SIG-M5 (cell line): ENCODE measurements around the gene SERPINI1.
"Not testable (repeated sequence)": the region's sequence is repeated elsewhere in the genome, so short reads cannot be mapped to it uniquely, and the experiment has no call there.

ENCODE experiments used
- DNase-seq: peaks from one replicate; lab custom pipeline; 2025; lab: John Stamatoyannopoulos, UW

Gene SERPINI1

DNA sequence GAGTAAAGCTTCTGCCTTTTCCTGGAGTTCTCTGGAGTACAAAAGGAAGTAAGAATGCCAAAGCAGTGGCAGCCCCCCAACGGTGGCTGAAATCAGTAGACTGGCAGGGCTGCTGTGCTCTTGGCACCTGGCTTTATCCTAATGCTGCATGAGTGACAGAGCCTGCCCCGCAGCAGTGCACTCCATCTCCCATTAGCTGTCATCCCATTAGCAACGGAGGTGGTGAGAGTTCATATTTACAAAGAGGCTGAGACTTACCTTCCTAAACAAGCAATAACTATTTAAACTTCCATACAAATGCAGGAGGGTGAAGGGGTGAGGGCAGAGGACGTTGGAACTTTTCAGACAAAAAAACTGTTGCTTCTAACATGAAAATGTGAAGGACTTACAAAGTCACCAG, 51.9 kb downstream of the SERPINI1 start:
- DNase-seq, result no peak

DNA sequence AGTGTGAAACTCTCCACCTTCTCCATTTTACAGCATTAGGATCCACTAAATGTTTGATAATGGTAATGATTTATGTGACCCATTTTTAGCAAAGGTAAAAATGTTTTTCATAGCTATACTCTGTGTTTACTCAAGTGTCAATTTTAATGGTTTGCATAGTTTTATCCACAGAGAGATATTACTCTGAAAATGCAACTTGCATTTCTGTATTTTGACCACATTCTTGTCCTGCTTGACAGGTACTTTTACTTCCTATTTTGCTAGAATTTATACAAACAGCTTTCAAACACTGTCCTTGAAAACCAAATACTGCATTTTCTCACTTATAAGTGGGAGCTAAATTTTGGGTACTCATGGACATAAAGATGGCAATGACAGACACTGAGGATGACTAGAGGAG, 62.9 kb downstream of the SERPINI1 start:
- no peak for DNase-seq

DNA sequence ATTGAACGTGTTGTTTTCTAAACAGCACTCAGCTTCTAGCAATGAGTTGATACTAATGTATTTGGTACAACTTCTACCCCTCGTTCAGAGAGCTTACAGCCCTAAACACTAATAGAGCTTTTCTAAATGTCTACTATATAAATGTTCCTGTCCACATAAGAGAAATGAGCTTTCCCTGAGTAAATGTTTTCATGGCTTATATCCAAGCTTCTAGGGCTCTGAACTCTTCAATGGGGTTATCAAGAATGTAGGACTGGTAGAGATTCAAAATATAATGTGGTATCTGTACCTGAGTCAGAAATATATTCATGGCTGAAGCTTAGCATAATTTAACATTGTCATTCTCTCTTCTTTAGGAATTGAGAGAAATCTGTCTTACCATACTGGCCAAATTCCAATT, 73.4 kb downstream of the SERPINI1 start:
- no peak for DNase-seq

DNA sequence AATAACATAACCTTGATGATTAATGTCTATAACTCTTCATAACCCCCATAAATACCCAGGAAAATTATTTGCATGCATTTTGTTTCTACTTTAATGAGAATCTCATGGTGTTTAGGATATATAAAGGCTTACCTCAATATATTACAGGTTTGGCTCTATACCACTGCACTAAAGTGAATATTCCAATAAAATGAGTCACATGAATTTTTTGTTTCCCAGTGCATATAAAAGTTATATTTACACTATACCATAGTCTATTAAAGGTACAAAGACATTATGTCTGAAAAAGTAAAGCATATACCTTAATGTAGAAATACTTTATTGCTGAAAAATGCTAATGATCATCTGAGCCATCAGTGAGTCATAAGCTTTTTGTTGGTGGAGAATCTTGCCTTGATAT, 74.7 kb downstream of the SERPINI1 start:
- no peak for DNase-seq

DNA sequence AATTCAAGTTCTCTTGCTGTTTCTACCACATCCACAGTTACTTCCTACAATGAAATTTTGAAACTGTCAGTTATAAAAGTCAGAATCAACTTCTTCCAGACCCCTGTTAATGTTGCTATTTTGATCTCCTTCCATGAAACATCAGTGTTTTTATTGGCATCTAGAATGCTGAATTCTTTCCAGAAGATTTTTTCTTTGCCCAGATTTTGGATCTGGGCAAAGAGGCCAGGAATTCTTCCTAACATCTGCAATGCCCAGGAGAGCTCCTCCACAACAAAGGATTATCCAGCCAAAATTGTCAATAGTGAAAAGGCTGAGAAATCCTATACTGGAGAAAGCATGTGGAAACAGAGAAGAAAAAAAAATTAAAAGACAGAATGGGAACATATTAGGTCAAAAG, 75.5 kb downstream of the SERPINI1 start:
- DNase-seq, result no peak

DNA sequence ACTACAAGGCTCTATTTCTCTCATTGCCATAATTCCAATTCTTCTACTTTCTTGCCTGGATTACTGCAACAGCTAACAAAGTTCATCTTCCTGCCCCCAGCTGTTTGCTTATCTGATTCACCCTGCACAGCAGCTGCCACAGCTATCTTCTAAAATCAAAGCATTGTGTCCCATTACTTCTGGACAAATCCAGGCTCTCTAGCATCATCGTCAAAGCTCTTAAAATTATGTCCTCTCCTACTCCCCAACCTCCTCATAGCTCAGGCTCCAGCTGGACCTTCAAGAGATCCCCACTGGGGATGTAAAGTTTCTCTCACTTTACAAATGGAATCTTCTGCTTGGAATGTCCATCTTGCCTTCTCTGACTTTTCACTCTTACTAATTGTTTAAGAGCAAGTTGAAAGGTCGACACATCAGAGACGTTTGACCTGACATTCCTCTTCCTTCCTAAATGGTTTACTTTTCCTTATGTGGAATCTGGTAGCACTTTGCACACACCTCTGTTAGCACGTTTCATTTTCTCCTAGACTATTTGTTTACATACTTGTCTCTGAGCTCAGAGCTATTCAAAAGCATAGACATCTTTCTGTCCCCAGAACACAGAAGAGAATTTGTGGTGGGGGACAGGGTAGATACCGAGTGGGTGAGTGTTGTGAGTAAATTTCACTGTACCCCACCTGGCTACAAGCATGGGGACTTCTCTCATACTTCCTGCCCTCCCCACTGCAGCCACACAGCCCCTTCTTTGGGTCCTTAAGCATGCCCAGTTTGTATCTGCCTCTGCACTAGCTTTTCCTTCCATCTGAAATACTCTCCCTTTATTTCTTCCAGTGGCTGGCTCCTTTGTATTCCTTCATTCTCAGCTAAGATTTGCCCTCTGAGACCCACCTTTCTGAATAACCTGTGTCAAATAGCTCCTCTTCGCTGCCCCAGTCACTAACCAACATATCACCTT, 77.9 kb downstream of the SERPINI1 start:
- no peak for DNase-seq

DNA sequence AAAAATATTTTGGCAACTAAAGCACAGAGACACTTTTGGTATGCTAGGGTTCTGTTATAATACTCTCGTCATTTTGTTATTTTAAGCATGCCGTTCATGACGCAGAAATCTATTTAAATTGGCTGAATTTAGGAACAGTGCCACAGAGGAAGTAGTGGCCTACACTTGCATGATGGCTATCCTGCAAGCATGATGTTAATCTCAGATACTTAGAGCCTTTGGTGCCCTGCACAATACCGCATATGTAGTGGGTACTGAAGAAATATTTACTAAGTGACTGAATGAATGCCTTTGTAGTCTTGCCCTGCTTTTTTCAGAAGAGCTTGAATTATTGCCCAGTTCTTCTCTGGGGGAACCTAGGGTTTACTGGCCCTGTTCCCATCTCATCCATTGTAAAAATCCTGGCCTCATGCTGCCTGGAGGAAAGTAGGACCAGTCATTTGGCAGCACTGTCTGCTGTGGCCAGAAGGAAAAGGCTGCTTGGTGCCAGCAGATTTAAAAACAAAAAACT, 79.0 kb downstream of the SERPINI1 start:
- DNase-seq, result no peak

DNA sequence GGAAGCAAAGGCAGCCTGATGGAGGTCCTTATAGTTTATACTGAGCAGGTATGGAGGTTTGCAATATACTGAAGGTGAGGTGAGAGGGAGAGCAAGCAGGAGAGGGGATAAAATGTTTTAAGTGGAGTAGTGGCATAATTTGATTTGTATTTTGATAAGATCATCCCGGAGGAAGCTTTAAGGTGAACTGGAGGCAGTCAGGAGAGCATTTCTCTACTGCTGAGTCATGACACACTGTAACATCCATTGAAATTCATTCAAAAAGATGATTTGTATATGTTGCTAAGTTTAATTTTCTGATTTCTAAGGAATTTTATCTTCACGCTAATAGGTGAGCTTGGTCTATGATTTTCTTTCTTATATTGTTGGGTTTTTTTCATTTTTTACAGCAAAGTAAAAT, 81.4 kb downstream of the SERPINI1 start:
- DNase-seq, result no peak

DNA sequence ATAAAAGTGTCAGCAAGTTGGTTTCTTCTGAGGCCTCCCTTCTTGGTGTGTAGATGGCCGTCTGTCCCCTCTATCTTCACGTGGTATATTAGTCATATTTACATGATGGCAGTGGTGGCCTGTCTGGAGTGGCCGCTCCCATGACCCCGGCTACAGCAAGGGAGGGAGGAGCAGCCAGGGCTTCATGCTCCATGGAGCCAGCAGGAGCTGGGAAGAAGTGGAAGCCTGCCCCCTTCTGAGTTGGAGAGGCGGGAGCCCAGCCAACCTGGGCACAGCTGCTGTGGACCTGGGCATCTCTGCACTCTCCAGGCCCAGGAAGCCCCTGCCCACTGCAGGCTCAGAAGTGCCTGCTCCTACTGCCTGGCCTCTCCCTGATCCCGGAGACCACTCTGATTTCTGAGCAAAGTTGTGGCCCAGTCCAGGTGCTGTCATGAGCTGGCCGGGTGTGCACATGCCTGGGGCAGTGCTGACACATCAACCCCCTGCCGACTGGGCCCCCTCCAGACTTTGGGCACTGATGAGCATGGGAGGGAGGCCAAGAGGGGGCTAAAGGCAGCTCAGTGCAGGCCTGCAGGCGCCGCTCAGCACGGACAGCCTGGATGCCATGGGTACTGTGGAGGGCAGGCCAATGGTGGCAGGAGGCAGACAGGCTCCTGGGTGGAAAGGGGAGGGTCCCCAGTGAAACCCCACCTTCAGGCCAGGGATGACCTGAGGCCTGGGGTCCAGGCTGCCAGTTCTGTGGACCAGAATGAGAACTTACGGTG, 84.8 kb downstream of the SERPINI1 start:
- no peak for DNase-seq

DNA sequence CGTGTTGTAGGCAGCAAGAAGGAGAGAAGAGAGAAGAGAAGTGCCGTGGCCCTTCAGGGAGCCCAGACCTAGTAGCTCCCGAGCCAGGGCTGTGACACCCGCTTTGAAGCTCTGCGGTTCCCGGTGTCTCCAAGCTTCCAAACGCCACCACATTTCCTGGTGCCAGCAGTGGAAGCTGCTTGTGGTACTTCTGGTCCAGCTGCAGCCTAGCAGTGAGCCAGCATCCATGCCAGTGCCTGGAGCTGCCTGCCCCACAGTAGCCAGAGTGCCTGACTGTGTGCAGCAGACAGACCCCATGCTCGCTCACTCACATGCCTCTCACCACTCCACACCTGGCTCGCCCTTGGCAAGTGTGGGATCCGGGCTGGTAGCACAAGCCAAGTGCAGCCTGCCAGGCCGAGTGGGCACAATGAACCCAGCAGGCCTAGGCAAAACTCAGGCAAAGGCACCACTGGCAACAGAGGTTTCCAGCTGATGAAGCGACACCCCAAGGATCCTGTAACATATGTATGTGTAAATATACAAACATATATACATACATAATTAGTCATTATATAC, 85.8 kb downstream of the SERPINI1 start:
- DNase-seq, result no peak

DNA sequence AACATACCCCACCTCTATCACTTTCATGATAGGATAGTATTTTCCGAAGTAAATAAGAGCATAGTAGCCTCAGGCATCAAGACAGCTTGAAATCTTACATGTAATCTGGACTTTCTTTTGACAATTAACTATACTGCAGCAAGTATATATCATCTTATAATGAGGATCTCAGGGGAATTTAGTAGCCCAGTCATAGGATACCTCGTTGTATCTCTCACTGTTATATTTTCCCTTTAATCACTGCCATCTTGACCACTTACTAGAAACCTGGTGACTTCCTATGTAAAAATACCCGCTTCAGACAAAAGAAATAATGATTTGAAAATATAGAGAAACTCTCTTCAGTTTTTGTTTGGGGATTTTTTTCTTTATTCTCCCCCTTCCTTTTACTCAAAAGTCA, 88.2 kb downstream of the SERPINI1 start:
- no peak for DNase-seq

DNA sequence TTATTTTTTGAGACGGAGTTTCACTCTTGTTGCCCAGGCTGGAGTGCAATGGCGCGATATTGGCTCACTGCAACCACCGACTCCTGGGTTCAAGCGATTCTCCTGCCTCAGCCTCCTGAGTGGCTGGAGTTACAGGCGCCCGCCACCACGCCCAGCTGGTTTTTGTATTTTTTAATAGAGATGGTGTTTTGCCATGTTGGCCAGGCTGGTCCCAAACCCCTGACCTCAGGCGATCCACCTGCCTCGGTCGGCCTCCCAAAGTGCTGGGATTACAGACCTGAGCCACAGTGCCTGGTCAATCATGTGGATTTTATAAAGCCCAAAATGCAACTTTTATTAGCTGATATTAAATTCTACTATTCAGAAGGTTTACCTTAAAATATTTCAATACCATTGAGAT, 92.1 kb downstream of the SERPINI1 start:
- DNase-seq, result not testable (repeated sequence)

DNA sequence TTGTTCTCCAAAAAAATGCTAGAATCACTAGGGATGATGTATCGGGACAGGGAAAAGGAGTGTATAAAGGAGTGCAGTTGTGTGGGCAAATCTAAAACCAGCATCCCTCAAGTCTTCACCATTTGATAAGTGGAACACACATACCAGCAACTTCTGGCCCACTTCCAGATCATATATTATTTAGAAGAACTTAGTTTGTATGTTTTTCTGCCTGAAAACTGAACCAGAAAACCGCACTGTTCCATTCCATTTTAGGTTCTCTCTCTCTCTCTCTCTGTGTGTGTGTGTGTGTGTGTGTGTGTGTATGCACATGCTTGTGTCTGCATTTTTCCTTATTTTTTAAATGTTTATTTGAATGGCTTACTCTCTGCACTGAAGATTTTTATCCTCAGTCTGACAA, 93.5 kb downstream of the SERPINI1 start:
- DNase-seq, result no peak

DNA sequence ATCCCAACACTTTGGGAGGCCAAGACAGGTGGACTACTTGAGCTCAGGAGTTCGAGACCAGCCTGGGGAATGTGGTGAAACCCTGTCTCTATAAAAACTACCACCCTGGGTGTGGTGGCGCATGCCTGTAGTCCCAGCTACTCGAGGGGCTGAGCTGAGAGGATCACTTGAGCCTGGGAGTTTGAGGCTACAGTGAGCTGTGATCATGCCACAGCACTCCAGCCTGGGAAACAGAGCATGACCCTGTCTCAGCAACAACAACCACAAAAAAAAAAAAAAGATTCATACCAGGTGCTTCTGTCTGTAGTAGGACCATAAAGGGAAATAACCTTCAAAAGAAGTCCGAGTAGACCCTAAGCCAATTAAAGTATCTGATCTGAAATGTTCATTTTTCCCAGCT, 94.5 kb downstream of the SERPINI1 start:
- DNase-seq, result no peak

DNA sequence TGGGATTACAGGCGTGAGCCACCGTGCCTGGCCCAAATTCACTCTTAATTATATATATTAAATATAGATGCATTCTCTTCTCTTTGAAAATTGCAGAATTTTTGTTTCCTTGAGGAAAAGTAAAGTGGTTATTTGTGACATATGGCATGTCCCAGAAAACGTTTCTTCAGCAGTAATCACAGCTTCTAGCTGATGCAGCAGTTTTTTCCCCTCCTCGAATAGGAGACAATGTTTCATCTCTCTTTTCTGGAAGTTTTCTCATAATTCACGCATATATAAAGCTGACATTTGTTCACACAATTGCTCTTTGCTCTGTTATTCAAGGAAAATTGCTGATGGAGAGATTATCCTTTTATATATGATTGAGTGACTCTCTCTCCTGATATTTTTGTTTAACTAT, 99.8 kb downstream of the SERPINI1 start:
- no peak for DNase-seq

DNA sequence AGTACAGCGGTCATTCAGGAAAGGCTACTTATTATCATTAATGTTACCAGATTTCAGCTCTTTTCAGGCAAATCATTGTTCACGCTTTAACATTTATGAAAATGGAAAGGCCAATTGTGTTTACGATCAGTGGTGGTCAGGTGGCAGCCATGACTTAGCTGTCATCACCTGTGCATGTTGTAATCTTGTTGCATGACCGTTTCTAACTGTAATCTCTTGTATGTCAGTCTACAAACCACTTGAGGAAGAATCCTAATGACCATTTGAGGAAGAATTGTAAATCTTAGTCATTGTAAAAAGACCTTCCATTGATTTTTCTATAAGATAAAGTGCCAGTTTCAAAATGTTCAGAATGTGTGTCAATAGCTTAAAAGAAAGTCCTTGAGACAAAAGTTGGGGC, 100.4 kb downstream of the SERPINI1 start:
- DNase-seq, result no peak

DNA sequence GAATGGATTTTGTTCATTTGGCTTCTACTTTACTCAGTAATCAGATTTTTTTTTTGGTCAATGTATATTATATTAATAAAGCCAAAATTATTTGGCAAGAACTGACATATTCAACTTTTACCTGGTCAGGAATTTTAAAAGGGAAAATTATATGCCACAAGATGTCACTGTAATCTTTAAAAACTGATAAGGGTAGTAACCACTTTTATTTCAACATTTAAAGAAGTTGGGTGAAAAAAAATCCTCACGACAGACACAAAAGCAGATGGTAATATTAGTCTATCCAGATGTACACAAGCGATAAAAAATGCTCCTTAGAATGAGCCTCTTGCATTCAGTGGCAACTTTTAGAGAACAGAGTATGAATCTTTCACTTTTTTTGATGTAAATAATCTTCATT, 101.9 kb downstream of the SERPINI1 start:
- no peak for DNase-seq

DNA sequence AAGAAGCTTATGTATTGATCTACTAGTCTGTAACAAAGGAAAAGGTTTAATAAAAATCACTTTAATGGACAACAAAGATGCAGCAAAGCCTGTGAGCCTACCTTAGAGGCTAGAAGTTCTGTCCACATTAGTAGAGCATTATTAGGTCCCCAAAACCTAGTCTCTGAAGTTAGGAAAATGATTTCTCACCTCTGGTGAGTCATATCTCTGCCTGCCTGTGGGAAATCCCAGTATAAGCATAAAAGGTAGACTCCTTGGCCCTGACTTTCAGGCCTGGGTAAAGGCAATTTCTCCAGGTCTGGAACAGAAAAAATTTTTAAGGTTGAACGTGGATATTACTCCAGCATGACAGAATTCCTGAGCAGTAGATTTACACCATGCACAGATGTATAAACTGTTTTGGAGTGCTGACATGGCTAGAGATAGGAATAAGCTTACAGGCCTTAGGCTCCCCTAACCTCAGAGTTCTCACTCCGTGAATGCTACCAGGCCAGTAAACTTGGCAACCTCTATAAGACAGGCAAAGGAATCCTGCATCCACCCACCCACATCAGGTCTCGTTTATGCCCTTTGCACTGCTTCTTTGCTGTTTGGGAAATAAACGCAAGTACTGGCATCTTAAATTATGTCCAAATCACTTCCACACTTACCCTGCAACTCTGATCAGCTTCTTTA, 104.1 kb downstream of the SERPINI1 start:
- DNase-seq, result no peak

DNA sequence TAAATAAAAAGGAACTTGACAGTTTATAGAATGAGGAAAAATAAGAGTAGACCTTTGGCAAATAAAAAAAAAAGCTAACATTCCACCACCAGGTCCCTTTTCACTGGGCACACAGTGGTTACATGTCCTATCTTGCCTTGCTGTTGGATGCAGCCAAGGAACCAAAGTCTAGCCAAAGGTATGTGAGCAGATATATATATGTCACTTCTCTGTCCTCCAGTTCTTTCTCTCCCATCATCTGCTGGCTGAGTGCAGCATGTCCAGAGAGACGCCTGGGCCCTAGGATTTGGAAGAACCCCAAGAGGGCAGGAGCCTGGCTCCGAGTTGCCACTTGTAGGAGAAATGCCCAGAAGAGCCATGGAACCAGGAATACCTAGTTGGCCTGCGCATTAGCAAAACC, 104.7 kb downstream of the SERPINI1 start:
- DNase-seq, result no peak

DNA sequence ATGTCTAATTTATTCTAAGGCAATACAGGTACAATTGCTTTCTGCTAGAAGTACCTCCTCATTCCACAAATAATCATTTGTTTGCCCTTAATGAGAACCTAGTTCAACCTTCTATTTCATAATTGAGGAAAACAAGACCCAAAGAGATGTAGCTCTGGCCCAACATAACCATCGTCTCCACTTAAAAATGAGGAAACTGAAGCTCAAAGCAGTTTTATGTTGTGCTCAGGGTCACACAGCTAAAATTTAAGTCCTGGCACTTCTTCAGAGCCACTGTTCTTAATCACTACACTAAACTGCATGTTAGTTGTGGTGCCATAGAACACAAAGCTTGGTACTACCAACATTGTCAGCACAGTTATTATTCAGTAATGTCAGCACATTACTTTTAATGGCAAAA, 108.0 kb downstream of the SERPINI1 start:
- no peak for DNase-seq

DNA sequence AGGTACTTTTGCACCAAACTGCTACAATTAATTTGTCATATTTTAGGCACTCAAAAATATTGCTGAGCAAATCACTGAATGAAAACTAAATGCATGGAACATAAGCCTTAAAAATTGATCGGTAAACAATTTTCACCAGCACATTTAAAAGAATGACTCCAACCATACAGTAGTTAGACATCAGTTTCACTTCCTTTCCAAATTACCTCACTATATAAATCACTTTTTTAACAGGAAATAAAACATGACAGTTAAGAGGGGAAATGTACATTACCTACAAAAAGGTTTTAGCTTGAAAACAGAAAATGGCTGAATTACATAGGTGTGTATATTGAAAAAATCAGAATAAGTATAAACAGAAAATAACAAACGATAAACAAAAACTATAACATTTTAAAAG, 108.4 kb downstream of the SERPINI1 start:
- DNase-seq, result no peak

DNA sequence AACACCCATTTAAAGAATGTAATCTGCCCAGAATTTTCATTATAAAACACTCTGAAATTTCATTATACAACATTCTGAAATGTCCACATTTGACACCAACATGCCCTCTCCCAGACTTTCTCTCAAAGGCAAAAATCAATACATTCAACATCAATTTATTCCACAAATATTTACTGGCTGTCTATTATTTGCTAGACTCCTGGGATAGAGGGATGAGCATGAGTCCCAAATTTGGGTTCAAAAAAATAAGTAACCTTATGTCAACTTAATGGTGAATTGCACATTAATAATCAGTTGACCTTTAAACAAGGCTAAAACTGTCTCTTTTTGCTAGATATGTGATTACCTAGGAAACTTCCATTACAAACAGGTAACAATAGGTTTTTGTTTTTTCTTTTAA, 109.0 kb downstream of the SERPINI1 start:
- no peak for DNase-seq
